GM21717 (cell line): ENCODE results near the gene NPTX2.

Experiments used
- ATAC-seq: cut with Tn5 transposase; IDR thresholded peaks from one replicate; pipeline ENCODE4 v1.9.1; 2021; ENCODE audit warnings: mild to moderate bottlenecking, moderate library complexity; ENCODE audit not compliant: unreplicated experiment

Gene NPTX2

GRCh38 chr7:98617960-98618418 lies 904 bp downstream of the NPTX2 start:
- ATAC-seq: no peak

- ATAC-seq: no peak
These were observed 1.7 kb downstream of the NPTX2 start for GRCh38 chr7:98618786-98619185.

- no peak for ATAC-seq
These were observed 2.6 kb downstream of the NPTX2 start for GRCh38 chr7:98619450-98620321.

- ATAC-seq: no peak
These were observed 4.7 kb downstream of the NPTX2 start for GRCh38 chr7:98621573-98622482.

- no peak for ATAC-seq
These were observed 5.8 kb downstream of the NPTX2 start for GRCh38 chr7:98622926-98623325.

- ATAC-seq: no peak
These were observed 7.8 kb downstream of the NPTX2 start for GRCh38 chr7:98624846-98625420.

GRCh38 chr7:98626460-98627412 lies 9.7 kb downstream of the NPTX2 start:
- no peak for ATAC-seq

- ATAC-seq: no peak
These were observed 10.3 kb downstream of the NPTX2 start for GRCh38 chr7:98627413-98627790.

GRCh38 chr7:98628418-98628817 lies 11.3 kb downstream of the NPTX2 start:
- no peak for ATAC-seq

GRCh38 chr7:98629001-98629431 lies 11.9 kb downstream of the NPTX2 start:
- ATAC-seq: no peak

GRCh38 chr7:98630149-98630548 lies 13.1 kb downstream of the NPTX2 start:
- ATAC-seq: no peak

- no peak for ATAC-seq
These were observed 13.7 kb downstream of the NPTX2 start for GRCh38 chr7:98630770-98631169.

- ATAC-seq: no peak
These were observed 21.8 kb downstream of the NPTX2 start for GRCh38 chr7:98638853-98639252.

GRCh38 chr7:98640375-98640774 lies 23.3 kb downstream of the NPTX2 start:
- ATAC-seq: no peak

GRCh38 chr7:98641646-98642500 lies 24.8 kb downstream of the NPTX2 start:
- ATAC-seq: peak; percentile 70

- ATAC-seq: peak; percentile 31
These were observed 26.3 kb downstream of the NPTX2 start for GRCh38 chr7:98643236-98643985.

GRCh38 chr7:98646465-98646864 lies 29.4 kb downstream of the NPTX2 start:
- ATAC-seq: no peak

GRCh38 chr7:98647326-98647725 lies 30.2 kb downstream of the NPTX2 start:
- no peak for ATAC-seq

GRCh38 chr7:98651760-98652159 lies 34.7 kb downstream of the NPTX2 start:
- ATAC-seq: no peak
